Activated T-cell treated with anti-CD3 and anti-CD28 coated beads, Interleukin-2, amount 50 U/mL, for 72 hours (primary cell): ENCODE measurements around the gene SLFN12. TPM values are rescaled to one million over a fixed set of nuclear protein-coding genes. Genes with fewer than 3 reads are reported as not detected.
"Not testable (repeated sequence)": the region's sequence is repeated elsewhere in the genome, so short reads cannot be mapped to it uniquely, and the experiment has no call there.

Experiments
- ATAC-seq, 2 donors: fragments of 150-1000 bp; cut with Tn5 transposase; replicated peaks in 1 of 2; 2 replicates each; pipeline ENCODE4 v1.10.0; 2021; ENCODE audit warnings: moderate library complexity in 2 of 2, mild to moderate bottlenecking in 1 of 2
- DNase-seq, 2 donors: peaks; one replicate each; pipeline ENCODE4 v3.0.0; 2021 to 2022; ENCODE audit warnings: mixed read lengths in 1 of 2
- H3K27ac Mint-ChIP-seq: one replicate; pipeline ENCODE4 v1.8.0; 2022; ENCODE audit warnings: mild to moderate bottlenecking, moderate library complexity, mixed read lengths
- H3K27me3 Mint-ChIP-seq: one replicate; pipeline ENCODE4 v1.8.0; 2022; ENCODE audit warnings: low read depth, mixed read lengths
- H3K36me3 Mint-ChIP-seq, 2 donors: one replicate each; pipeline ENCODE4 v1.8.0; 2022; ENCODE audit warnings: mixed read lengths in 2 of 2, mild to moderate bottlenecking in 1 of 2; ENCODE audit not compliant: insufficient read depth in 2 of 2
- H3K4me1 Mint-ChIP-seq: one replicate; pipeline ENCODE4 v1.8.0; 2022; ENCODE audit warnings: low read depth, mixed read lengths
- H3K4me3 Mint-ChIP-seq, 2 donors: one replicate each; pipeline ENCODE4 v1.8.0; 2022; ENCODE audit warnings: mild to moderate bottlenecking in 2 of 2, mixed read lengths in 2 of 2, moderate library complexity in 2 of 2
- H3K9me3 Mint-ChIP-seq, 2 donors: one replicate each; pipeline ENCODE4 v1.8.0; 2022; ENCODE audit warnings: mixed read lengths in 2 of 2
- total RNA-seq, 2 donors: library from RNA; stranded (reverse); gene quantifications; one replicate each; pipeline ENCODE4 v1.2.3, GENCODE V29; 2022

SLFN12 gene
- total RNA-seq, 2 donors from 2014 or later, result 9.1 to 9.8 TPM

DNA sequence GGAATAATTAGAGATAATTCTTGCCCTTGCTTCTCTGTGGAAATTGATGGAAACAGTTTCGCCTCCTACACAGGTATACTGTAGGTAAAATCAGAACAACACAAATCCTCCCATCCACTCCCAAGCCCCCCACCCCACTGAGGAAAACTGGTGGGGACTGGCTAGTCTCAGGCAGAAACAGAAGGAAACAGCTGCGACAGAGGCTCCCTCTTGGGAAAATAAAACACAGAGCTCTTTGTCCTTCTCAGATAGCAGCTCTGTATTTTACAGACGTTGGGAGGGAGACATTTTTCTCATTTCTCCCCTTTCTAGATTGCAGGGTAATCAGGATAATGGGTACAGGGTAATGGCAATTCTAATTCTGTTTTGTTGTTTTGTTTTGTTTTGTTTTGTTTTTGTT is 15.2 kb upstream of the SLFN12 start:
- H3K36me3 Mint-ChIP-seq, result peaks cover 2 to 3% of the 10 kb centered on the region in 2 donors
- ATAC-seq (no peak), DNase-seq (no peak)
- H3K4me1 Mint-ChIP-seq, result peaks cover 19% of the 10 kb centered on the region
- H3K9me3 Mint-ChIP-seq, result no peaks in the 10 kb centered on the region
- no peaks in the 10 kb centered on the region for H3K27me3 Mint-ChIP-seq
- peak overlapping the region; percentile 70 to 81 for H3K4me3 Mint-ChIP-seq
- no peak overlapping the region for H3K27ac Mint-ChIP-seq

GRCh38 chr17:35438433-35438832 is 6.1 kb upstream of the SLFN12 start:
- ATAC-seq, result no peak
- DNase-seq, result no peak
- Mint-ChIP-seq H3K4me3 (no peak overlapping the region), H3K27me3 (no peaks in the 10 kb centered on the region), H3K36me3 (no peaks in the 10 kb centered on the region), H3K27ac (no peak overlapping the region), H3K4me1 (peaks cover 8% of the 10 kb centered on the region), H3K9me3 (no peaks in the 10 kb centered on the region)

- H3K4me1 Mint-ChIP-seq, result peaks cover 41% of the 10 kb centered on the region
- H3K27ac Mint-ChIP-seq, result peak overlapping the region; percentile 91
- no peaks in the 10 kb centered on the region for H3K36me3 Mint-ChIP-seq
- H3K9me3 Mint-ChIP-seq, result no peaks in the 10 kb centered on the region
- peak overlapping the region; percentile 93 to 95 for H3K4me3 Mint-ChIP-seq
- H3K27me3 Mint-ChIP-seq, result no peaks in the 10 kb centered on the region
- DNase-seq (peak; percentile 74 to 82), ATAC-seq (peak; percentile 90 to 91)
Observed at GRCh38 chr17:35433075-35433894, 985 bp upstream of the SLFN12 start.

DNA sequence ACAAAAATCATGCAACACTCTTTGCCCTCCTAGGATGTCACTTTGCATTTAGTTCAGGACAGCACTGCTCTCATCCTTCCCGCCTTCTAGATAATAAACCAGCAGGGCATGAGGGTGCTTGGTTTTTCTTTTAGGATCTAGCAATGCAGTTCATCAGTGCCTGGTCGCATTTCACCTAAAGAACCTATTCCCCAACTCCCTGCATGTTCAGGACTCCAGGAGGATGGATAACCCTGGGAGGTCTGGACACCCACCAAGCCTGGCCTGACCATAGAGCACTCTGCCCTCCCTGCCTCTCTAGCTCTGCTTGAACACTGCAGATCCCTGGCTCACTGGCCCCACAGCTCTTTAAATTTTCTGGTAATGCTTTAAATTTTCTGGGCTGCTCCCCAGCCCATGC is 2.6 kb downstream of the SLFN12 start:
- H3K4me3 Mint-ChIP-seq, result no peak overlapping the region
- DNase-seq (no peak), ATAC-seq (no peak)
- H3K27ac Mint-ChIP-seq, result no peak overlapping the region
- no peaks in the 10 kb centered on the region for H3K27me3 Mint-ChIP-seq
- peaks cover 0 to 6% of the 10 kb centered on the region in 2 donors for H3K36me3 Mint-ChIP-seq
- no peaks in the 10 kb centered on the region for H3K9me3 Mint-ChIP-seq
- peaks cover 48% of the 10 kb centered on the region for H3K4me1 Mint-ChIP-seq

- Mint-ChIP-seq H3K4me3 (no peak overlapping the region), H3K27me3 (no peaks in the 10 kb centered on the region)
Observed at GRCh38 chr17:35428229-35428628, 4.1 kb downstream of the SLFN12 start.

GRCh38 chr17:35423761-35424160 is 8.5 kb downstream of the SLFN12 start:
- Mint-ChIP-seq H3K4me1 (peaks cover 13% of the 10 kb centered on the region), H3K4me3 (no peak overlapping the region), H3K36me3 (peaks cover 0 to 6% of the 10 kb centered on the region in 2 donors), H3K27me3 (no peaks in the 10 kb centered on the region), H3K9me3 (no peaks in the 10 kb centered on the region), H3K27ac (peak overlapping the region; percentile 10)
- ATAC-seq (no peak), DNase-seq (no peak)

More at GRCh38 chr17:35428229-35428628, 4.1 kb downstream of the SLFN12 start:
- ATAC-seq (no peak), DNase-seq (no peak)
- Mint-ChIP-seq H3K36me3 (peaks cover 0 to 6% of the 10 kb centered on the region in 2 donors), H3K27ac (no peak overlapping the region), H3K4me1 (peaks cover 38% of the 10 kb centered on the region), H3K9me3 (no peaks in the 10 kb centered on the region)

DNA sequence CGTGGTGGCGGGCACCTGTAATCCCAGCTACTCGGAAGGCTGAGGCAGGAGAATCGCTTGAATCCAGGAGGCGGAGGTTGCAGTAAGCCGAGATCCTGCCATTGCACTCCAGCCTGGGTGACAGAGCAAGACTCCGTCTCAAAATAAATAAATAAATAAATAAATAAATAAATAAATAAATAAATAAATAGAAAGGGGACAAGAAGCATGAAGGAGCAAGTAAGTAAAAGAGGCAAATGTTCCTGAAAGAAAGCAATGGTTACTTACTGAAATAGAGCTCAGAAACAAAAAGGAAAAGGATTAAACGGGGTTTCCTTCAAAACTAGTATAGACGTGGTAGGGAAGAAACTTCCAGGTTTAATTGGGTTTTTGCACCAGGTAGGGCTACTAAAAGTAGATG is 11.2 kb downstream of the SLFN12 start:
- H3K36me3 Mint-ChIP-seq, H3K9me3 Mint-ChIP-seq, H3K4me1 Mint-ChIP-seq: not testable (repeated sequence)

DNA sequence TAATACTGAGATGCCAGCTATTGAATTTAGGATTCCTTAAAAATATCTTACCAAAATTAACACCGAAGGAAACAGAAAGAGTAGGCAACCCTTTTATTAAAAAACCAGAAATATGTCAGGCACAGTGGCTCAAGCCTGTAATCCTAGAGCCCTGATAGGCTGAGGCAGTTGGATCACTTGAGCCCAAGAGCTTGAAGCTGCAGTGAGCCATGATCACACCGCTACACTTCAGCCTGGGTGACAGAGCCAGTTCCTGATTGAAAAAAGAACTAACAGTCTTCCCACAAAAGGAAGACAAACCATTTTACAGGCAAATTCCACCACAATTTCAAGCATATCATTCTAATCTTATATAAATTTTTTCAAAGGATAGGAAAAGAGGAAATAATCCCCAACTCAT is 15.6 kb downstream of the SLFN12 start:
- Mint-ChIP-seq H3K27ac (no peak overlapping the region), H3K9me3 (peaks cover 3 to 5% of the 10 kb centered on the region in 2 donors)
- ATAC-seq, result no peak

More for the DNA sequence above, 11.2 kb downstream of the SLFN12 start:
- not testable (repeated sequence) for H3K27me3 Mint-ChIP-seq, H3K27ac Mint-ChIP-seq, DNase-seq, ATAC-seq, H3K4me3 Mint-ChIP-seq

DNA sequence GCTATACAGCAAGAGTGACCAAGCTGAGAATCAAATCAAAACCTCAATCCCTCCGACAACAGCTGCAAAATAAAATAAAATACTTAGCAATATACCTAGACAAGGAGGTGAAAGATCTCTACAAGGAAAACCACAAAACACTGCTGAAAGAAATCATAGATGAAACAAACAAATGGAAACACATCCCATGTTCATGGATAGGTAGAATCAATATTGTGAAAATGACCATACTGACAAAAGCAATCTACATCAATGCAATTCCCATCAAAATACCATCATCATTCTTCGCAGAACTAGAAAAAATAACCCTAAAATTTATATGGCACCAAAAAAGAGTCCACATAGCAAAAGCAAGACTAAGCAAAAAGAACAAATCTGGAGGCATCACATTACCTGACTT is 17.6 kb downstream of the SLFN12 start:
- H3K4me3 Mint-ChIP-seq, ATAC-seq, H3K4me1 Mint-ChIP-seq, DNase-seq, H3K27me3 Mint-ChIP-seq, H3K9me3 Mint-ChIP-seq, H3K27ac Mint-ChIP-seq: not testable (repeated sequence)
- peaks cover 10 to 18% of the 10 kb centered on the region in 2 donors for H3K36me3 Mint-ChIP-seq

More for the DNA sequence above, 15.6 kb downstream of the SLFN12 start:
- no peaks in the 10 kb centered on the region for H3K27me3 Mint-ChIP-seq
- no peaks in the 10 kb centered on the region for H3K4me1 Mint-ChIP-seq
- DNase-seq, result no peak
- H3K36me3 Mint-ChIP-seq, result peaks cover 10 to 18% of the 10 kb centered on the region in 2 donors
- no peak overlapping the region for H3K4me3 Mint-ChIP-seq

- DNase-seq, result no peak
- Mint-ChIP-seq H3K27ac (no peak overlapping the region), H3K36me3 (peaks cover 10 to 18% of the 10 kb centered on the region in 2 donors)
Observed at GRCh38 chr17:35414247-35414646, 18.1 kb downstream of the SLFN12 start.

DNA sequence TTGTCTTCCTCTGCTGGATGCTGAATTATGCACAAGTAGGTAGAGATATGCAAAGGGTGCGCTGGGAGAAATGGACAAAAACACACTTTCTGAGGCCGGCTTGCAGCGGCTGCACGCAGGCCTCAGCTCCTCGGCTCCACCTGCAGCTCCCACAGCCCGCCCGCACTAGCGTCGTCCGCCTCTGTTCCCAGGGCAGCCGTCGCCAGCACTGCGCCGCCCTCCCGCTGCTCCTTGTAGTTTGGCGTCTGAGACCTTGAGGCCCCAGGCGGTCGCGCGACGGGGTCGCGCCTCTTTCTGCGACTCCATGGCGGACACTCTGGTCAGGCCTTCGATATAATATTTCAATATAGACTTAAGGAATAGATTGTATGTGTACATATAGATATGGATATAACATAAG is 24.8 kb downstream of the SLFN12 start:
- H3K9me3 Mint-ChIP-seq, result no peaks in the 10 kb centered on the region
- H3K27ac Mint-ChIP-seq, result no peak overlapping the region
- ATAC-seq, result no peak
- H3K27me3 Mint-ChIP-seq, result no peaks in the 10 kb centered on the region
- H3K36me3 Mint-ChIP-seq, result peaks cover 0 to 1% of the 10 kb centered on the region in 2 donors
- DNase-seq, result no peak
- H3K4me3 Mint-ChIP-seq, result no peak overlapping the region
- H3K4me1 Mint-ChIP-seq, result peaks cover 10% of the 10 kb centered on the region

More at GRCh38 chr17:35414247-35414646, 18.1 kb downstream of the SLFN12 start:
- peaks cover 3 to 5% of the 10 kb centered on the region in 2 donors for H3K9me3 Mint-ChIP-seq
- no peak overlapping the region for H3K4me3 Mint-ChIP-seq
- no peaks in the 10 kb centered on the region for H3K4me1 Mint-ChIP-seq
- no peak for ATAC-seq
- no peaks in the 10 kb centered on the region for H3K27me3 Mint-ChIP-seq

- Mint-ChIP-seq H3K4me1 (peaks cover 14% of the 10 kb centered on the region), H3K27me3 (no peaks in the 10 kb centered on the region), H3K27ac (no peak overlapping the region), H3K9me3 (no peaks in the 10 kb centered on the region), H3K4me3 (no peak overlapping the region), H3K36me3 (no peaks in the 10 kb centered on the region)
- ATAC-seq, result no peak
- DNase-seq, result no peak
Observed at GRCh38 chr17:35406568-35406967, 25.7 kb downstream of the SLFN12 start.

- Mint-ChIP-seq H3K36me3 (peaks cover 1 to 2% of the 10 kb centered on the region in 2 donors), H3K4me1 (peaks cover 14% of the 10 kb centered on the region), H3K9me3 (no peaks in the 10 kb centered on the region), H3K27me3 (no peaks in the 10 kb centered on the region), H3K4me3 (no peak overlapping the region), H3K27ac (no peak overlapping the region)
- no peak for DNase-seq
- ATAC-seq, result peak; percentile 71 to 89
Observed at GRCh38 chr17:35404360-35404759, 27.9 kb downstream of the SLFN12 start.

- not testable (repeated sequence) for H3K9me3 Mint-ChIP-seq, H3K27ac Mint-ChIP-seq, H3K27me3 Mint-ChIP-seq, H3K4me1 Mint-ChIP-seq, H3K4me3 Mint-ChIP-seq, ATAC-seq, DNase-seq, H3K36me3 Mint-ChIP-seq
Observed at GRCh38 chr17:35393783-35394182, 38.5 kb downstream of the SLFN12 start.
